Activated CD4-positive, alpha-beta T cell treated with anti-CD3 and anti-CD28 coated beads, Interleukin-2, amount 50 U/mL, for 24 hours (primary cell): ENCODE measurements around the gene EDA.
"Not testable (repeated sequence)": the region's sequence is repeated elsewhere in the genome, so short reads cannot be mapped to it uniquely, and the experiment has no call there.

ENCODE experiments used
- DNase-seq, 2 donors: peaks; one replicate each; pipeline ENCODE4 v3.0.0-alpha.2; 2020; ENCODE audit warnings: low read depth in 1 of 2, low spot score in 1 of 2

Gene EDA

GRCh38 chrX:69948276-69948797 lies 332.4 kb downstream of the EDA start:
- DNase-seq, result no peak

- no peak for DNase-seq
Observed at GRCh38 chrX:69951753-69952152, 335.8 kb downstream of the EDA start.

GRCh38 chrX:69959712-69960111 lies 343.8 kb downstream of the EDA start:
- DNase-seq, result no peak

GRCh38 chrX:69961365-69962072 lies 345.6 kb downstream of the EDA start:
- DNase-seq, result no peak

GRCh38 chrX:69968950-69969349 lies 353.0 kb downstream of the EDA start:
- no peak for DNase-seq

- no peak for DNase-seq
Observed at GRCh38 chrX:69969460-69969859, 353.5 kb downstream of the EDA start.

- no peak for DNase-seq
Observed at GRCh38 chrX:69987691-69988090, 371.8 kb downstream of the EDA start.

- no peak for DNase-seq
Observed at GRCh38 chrX:69988955-69989394, 373.1 kb downstream of the EDA start.

GRCh38 chrX:69991685-69992084 lies 375.8 kb downstream of the EDA start:
- no peak for DNase-seq

GRCh38 chrX:69993494-69993893 lies 377.6 kb downstream of the EDA start:
- no peak for DNase-seq

GRCh38 chrX:69995362-69996112 lies 379.6 kb downstream of the EDA start:
- DNase-seq, result no peak

GRCh38 chrX:69996113-69996468 lies 380.2 kb downstream of the EDA start:
- no peak for DNase-seq

- DNase-seq, result not testable (repeated sequence)
Observed at GRCh38 chrX:69998299-69998698, 382.4 kb downstream of the EDA start.

GRCh38 chrX:70001269-70001668 lies 385.4 kb downstream of the EDA start:
- no peak for DNase-seq

GRCh38 chrX:70001708-70002341 lies 385.9 kb downstream of the EDA start:
- DNase-seq, result no peak

GRCh38 chrX:70007946-70008345 lies 392.0 kb downstream of the EDA start:
- no peak for DNase-seq

GRCh38 chrX:70009049-70009448 lies 393.1 kb downstream of the EDA start:
- DNase-seq, result no peak

GRCh38 chrX:70009970-70010369 lies 394.1 kb downstream of the EDA start:
- DNase-seq, result no peak

- DNase-seq, result no peak
Observed at GRCh38 chrX:70012756-70013155, 396.8 kb downstream of the EDA start.

GRCh38 chrX:70013466-70014381 lies 397.8 kb downstream of the EDA start:
- DNase-seq, result no peak

- DNase-seq, result no peak
Observed at GRCh38 chrX:70016513-70016912, 400.6 kb downstream of the EDA start.
